ENCODE measurements around the gene TIMP2.

- no peak for TF ChIP-seq CTCF (IDR thresholded peaks at IDR 0.05; ENCODE audit: poor library complexity)
- no peak for TF ChIP-seq EZH2 (IDR thresholded peaks at IDR 0.05; ENCODE audit: borderline replicate concordance)
Measured at GRCh38 chr17:78876094-78876597, 49.0 kb downstream of the TIMP2 start.
